ENCODE results near the gene ADGRB3. TPM values are rescaled to one million over a fixed set of nuclear protein-coding genes. Genes with fewer than 3 reads are reported as not detected.

ADGRB3 gene
- total RNA-seq: not detected

DNA sequence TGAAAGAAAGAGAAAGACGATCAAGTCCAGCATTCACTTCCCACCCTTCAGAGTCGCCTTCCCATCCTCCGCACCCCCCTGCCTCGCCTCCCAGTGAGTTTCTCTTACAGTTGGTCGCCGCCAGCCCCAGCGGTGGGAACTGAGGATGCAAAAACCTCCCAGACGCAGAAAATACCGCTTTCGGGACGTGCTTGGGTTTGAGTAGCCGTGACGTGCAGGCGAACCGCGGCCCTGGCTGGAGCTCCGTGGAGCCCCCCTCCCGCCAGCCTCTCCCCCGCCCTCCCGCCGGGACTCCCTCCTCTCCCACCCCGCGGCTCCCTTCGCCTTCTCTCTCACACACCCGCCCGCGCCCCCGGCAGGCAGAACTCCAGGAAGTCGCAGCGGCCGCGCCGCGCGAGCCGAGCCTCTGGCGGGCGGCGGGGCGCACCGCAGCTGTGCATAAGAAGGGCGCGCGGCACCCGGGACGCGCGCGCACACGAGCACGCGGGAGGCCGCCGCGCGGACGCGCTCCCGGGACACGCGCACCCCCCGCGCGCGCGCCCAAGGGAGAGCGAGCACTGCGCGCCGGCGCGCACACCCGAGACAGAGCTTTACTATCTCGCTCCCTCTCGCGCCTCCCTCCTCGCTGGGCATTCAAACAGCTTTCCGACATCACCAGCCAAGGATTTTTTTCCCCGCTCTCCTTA, at the start of gene ADGRB3:
Gene ADGRB3, plus strand, starts transcription at position 557 of the 686 bp plus-strand sequence. CDS start 3,394 bp downstream, outside the sequence.
- DNase-seq: no peak

DNA sequence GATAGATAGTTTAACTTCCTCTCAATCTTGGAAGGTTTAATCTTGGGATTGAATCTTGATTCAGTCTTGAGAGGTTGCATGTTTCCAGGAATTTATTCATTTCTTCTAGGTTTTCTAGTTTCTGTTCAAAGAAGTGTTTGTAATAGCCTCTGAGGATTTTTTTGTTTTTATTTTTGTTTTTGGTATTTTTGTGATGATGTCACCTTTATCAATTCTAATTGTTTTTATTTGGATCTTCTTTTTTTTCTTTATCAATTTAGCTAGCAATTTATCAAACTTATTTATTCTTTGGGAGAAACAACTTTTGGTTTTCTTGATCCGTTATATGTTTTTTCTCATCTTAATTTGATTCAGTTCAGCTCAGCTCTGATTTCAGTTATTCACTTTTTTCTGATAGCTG, 41.5 kb upstream of the ADGRB3 start:
- DNase-seq: no peak

DNA sequence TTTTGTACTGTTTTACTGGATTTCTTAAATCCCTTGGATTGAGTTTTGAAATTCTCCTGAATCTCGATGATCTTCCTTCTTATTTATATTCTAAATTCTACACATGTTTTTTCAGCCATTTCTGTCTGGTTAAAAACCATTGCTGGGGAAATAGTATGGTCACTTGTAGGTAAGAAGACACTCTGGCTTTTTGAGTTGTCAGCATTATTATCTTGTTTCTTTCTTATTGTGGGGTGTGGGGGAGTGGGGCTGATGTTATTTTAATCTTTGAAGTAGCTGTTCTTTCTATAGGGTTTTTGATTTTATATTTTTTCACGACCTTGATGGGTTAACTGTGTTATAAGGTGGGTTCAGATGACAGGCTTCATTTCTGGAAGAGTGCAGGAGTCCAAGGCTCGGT, 37.4 kb upstream of the ADGRB3 start:
- DNase-seq: no peak

DNA sequence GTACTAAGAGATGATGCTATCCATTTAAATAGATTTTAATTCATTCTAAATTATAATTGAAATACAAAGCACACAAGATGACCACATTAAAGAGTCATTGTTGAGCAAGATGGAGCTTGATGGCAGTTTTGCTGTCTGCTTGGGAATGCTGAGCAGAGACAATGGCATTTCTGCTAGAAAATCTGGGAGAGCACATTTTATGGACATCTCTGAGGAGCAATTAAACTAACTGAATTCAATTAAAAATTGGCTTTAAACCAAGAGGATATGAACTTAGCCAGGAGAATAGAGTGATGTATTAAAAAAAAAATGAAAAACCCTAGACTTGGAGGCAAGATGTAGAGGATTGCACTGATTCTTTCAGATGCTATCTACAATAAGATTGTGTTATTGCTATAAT, 19.1 kb upstream of the ADGRB3 start:
- DNase-seq: no peak

DNA sequence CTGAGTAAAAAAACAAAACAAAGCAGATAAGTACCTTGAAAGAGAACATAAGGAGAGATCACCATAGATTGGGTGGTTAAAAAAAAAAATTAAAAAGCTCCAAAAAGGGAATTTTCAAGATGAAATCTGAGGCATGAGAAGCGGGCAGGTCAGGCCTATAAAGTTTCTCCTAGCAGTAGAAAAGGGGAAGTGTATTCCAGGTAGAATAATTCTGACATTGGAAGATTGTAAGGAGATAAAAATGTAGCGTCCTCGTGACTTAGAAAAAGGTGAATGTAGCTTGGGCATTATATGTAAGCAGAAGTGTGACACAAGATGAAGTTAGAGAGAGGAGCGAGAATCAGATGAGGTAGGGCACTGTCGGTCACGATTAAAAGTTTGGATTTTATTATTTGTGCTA, 9.1 kb upstream of the ADGRB3 start:
- DNase-seq: no peak

DNA sequence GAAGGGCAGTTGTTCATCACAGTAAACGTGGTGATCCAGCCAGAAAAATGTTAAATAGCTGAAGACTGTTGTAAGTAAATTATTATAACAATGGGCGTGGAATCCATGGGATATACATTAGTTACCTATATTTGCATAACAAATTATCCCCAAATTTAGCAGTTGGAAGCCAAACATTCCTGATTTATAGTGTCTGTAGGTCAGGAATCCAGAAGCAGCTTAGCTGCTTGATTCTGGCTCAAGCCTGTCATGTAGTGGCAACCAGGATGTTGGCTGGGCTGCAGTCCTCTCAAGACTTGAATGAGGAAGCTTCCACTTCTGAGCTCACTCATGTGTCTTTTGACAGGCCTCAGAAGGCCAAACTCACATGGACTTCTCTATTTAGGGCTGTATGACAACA, 6.9 kb upstream of the ADGRB3 start:
- no peak for DNase-seq

DNA sequence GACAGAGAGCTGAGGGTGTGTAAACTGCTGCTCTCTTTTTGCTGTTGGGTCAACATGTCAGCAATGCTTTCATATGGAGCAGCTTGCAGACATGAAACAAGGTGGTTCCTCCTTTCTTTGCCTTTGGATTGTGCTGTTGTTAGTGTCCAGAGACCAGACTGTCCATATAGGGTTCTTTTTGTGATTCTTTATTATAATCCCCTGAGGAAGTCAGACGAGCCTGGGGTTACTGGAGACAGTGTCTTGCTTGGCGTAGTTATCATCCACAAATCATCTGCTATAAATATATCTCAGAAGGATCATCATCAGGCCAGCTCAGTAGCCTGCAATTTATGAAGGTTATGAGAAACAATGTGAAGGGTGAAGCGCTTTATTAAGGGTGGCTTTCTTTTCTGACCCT, 2.3 kb upstream of the ADGRB3 start:
- no peak for DNase-seq

DNA sequence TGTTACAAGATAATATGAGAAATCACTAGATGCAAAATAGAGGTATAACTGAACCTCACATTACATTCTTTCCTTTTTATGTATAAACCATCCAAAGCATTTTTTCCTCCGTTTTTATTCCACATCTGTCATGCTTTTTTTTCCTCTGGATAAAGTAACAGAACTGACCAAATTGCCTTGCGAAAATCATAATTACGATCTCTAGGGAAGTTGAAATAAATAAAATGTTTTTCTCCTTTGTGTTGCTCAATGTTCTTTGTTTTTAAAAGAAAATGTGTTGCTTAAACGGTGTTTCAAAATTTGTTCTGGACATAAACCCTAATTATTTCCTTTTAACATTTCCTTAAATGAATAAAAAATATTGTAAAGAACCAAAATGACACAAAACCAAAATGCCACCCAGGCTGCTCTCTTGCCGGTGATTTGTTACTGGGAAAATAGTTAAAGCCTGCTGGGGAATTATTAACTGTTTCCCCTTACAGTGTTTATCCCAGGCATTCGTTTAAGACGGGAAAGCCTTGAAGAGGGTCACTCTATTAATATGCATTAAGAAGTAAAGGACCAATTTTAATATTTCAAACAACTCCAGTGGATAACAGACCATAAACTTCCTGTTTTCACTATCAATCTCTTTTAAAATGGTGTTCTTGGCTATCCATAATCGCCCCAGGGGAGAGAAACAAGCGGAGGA, 1.7 kb upstream of the ADGRB3 start:
- DNase-seq: no peak

DNA sequence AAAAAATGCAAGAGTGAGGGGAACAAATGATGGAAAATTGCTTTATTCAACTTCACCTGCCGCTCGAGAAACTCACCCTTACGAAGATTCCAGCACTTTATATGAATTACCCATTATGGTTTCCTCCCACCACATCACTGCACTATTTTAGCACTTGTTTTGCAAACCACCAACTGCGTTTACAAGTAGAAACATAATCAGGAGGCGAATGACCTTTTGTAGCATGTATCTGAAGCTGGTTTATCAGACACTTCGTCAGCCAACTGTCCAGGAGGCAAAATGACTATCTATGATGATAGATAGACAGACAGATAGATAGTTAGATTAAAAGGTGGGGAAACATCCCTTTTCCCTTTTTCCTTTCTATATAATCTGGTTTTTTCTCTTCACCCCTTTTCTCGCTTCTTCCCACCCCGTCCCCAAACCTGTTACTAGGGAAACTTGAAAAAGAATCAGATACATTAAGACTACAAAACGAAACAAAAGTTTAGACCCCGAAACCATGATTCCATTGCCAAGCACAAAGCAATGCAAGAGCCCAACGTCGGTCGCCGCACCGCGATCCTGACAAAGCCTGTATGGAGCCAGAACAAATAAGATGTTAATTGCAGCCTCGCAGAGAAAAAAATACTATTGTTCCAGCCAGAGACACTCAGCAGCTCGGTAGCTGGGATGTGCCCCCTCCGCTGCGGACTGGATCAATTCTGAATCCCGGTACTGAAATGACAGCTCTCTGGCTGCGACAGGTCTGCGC, 933 bp upstream of the ADGRB3 start:
- DNase-seq: no peak

DNA sequence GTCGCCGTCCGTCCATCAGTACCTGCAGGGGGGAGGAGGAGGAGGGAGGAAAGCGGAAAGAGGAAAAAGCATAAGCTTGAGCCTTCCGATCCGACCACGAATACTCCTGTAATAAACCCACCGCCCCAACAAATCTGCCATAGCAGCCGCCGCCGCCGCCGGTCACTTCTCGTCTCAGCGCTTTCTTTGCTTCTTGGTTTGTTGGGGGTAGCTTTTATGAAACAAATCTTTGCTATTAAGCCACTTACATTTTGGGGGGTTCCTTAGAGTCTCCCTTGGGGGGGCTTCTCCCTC, 277 bp downstream of the ADGRB3 start:
- no peak for DNase-seq

DNA sequence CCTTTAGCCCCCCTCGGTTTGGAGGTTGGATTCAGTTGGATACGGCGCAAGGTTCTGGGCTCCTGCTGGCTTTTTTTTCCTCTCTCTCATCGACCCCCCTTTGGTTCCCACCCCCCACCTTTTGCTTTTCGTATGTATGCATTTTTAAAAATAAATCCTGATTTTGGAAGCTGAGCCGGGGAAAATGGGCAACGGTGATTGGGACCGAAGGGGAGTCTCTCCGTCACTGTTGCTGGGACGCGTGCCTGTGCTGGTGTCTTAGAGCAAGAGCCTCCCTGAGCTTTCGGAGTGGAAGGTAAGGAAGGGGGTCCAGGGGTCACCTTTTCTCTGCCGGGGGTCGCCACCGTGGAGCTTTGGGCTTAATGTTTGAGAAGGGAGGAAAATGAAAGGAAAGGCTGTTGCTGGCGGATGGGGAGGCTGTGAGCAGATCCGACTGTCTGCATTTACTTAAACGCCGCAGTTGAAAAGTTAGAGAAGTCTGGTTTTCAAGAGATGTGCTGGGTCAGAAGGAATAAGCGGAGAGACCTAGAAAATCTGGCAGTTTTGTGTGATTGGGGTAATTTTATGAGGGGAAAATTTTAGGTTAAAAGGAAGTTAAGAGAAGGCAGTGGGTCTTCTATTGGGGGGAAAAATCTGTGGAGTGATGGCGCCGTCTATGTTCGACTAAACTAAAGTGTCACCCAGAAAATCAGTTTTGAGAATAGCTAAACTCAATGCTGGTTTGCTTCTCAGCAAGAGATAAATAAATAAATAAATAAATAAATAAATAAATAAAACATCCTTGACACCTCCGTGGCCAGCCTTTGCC, 828 bp downstream of the ADGRB3 start:
- no peak for DNase-seq

DNA sequence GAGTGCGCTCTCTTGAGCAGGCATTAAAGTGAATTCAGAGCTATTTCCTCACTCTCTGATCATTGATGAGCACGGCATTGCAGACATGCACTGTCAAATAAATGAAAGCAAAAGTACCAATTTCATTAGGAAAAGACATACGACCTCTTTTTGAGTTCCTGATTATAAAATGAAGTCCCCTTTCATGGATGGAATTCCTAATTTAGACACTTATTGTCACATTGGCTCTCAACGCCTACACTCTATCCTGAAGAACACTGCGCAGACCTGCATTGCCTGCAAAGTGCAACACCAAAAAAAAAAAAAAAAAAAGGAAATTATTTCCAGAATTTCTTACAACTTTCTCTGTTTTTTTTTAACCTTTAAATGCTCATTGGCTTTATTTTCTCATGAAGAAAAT, 1.6 kb downstream of the ADGRB3 start:
- no peak for DNase-seq

DNA sequence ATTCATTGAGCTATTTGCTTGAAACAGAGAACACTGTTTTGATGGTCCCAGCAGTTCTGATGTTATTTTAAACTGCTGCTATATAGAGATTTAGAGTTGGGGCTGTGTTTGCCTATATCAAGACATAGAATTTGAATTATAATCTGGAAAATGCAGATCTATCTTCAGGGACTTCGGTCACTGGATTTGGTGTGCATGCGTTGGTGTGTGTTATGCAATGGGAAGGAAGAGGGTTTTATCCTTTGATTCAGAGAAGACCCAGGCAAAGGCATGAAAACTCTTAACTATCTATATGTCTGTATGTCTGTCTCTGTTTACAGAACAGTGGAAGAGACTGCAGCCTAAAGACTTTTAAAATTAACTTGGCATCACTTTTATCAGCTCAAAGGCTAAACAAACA, 2.0 kb downstream of the ADGRB3 start:
- no peak for DNase-seq

DNA sequence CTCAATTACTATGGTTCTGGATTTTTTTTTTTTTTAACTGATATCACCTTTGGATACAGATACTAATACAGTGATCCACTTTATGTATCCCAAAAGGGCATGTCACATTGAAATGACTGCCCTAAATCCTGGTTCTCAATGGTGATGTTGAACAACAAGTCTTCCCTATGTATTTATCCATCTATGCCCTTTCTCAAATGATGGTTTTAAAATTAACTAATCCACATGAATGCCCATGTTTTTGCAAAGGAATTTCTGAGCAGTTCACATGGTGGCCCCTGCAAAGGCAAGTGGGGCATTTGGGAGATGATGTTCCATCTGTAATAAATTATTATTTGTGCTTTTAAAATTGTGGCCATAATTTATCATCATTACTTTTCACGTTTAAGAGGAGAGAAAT, 2.7 kb downstream of the ADGRB3 start:
- no peak for DNase-seq

DNA sequence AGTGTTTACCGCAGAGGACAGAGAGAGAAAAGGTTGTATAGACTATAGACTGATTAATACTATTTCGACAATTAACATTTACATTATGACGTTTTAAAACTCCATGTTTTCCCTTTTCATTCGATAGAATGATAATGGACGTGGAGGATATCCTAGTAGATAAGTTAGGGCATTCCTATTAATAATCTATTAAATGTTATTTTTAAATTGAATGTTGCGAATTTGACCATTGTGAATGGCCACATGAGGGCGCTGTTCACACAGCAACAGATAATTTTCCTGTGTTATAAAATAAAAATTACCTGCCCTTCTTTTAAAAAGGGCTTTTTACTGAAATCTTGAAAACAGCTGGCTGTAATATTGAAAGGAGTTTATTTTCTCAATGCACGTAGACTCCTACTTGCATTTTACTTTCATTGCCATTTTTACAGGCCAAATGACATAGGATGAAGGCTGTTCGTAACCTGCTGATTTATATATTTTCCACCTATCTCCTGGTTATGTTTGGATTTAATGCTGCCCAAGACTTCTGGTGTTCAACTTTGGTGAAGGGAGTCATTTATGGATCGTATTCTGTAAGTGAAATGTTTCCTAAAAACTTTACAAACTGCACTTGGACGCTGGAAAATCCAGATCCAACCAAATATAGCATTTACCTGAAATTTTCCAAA, 3.3 kb downstream of the ADGRB3 start:
- no peak for DNase-seq

DNA sequence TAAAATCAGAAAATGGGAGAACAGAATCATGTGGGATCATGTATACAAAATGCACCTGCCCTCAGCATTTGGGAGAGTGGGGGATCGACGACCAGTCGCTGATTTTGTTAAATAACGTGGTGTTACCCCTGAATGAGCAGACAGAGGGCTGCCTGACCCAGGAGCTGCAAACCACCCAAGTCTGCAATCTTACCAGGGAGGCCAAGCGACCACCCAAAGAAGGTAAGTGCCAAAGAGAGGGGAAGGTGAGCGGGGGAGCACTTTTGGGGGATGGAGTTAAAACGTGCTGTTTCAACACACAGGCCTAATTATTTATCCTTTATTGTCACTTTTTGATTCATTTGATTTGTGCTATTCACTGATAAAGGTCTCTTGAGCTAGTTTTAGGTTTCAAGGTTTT, 4.1 kb downstream of the ADGRB3 start:
- no peak for DNase-seq

DNA sequence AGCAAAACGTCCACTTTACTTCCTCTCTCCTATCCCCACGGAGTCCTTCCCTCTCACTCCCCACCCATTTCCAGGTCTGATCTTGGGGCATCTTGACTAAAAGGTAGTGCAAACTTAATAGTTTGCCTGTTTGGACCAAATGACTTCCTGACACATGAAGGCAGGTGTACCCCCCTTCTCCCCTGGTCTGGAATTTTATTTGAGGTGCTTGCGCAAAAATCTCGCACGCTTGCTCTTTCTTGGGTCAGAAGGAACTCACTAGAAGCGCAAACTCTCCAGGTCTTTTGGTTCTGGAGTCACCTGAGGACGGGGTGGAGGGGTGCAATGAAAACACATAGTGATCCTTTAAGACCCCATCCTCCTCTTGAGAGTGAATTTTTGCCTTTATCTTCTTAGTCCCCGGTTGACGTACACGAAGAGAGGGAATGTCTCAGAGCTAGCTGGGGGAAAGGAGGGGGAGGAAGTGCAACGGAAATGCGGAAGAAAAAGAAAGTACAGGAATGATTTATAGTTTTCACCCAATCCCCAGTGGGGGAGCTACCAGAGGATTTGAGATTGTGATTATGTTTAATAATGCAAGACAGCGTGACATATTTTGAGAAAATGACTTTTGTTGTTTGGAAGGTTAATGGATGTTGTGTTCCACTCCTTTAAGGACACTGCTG, 4.9 kb downstream of the ADGRB3 start:
- DNase-seq: no peak

DNA sequence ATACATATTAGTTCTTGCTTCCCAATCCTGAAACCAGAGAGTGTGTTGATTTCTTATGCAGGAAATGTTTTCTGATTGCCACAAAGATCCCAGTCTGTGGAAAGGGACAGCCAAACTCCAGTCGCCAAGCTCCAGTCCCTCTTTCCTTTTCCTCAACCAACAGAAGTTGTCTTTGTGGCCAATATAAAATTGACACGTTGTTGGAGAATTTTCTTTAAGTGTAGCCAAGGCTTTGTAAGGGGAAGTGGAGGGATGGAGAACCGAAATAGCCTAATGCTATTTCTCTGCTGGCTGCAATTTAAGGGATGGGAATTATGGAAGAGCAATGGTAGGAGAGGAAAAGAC, 5.4 kb downstream of the ADGRB3 start:
- DNase-seq: no peak

DNA sequence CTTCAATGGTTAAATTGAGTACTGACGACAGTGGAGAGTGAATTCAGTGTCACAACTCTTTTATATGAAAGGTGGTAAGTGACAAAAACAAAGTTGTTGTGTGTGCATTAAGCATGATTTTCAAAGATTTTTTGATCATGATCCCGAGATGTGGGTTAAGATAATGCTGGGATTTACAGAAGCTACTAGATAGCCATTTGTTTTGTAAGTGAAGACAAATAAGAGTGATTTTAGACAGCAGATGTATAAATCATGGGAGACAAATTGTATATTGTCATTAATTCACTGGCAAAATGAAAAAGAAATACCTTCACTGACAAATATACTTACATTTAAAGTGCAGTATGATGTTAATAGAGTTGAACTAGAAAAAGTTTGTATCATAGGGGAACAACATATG, 6.1 kb downstream of the ADGRB3 start:
- DNase-seq: no peak

DNA sequence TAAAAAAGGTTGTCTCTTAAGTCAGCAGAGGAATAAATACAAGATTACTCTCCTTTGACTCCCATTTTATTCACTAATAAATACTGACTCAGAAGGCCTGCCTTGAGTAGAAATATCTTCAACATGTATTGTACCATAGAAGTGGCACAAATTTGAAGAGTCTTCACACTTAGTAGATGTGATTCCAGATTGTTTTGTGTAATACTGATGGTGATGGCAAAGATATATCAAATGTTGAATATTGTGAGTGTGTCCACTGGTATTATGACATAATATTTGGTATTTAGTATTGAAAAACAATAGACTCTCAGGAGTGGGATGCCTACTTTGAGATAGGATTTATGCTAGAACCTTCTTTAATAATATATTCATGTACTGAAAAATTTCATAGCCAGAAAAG, 7.0 kb downstream of the ADGRB3 start:
- no peak for DNase-seq

DNA sequence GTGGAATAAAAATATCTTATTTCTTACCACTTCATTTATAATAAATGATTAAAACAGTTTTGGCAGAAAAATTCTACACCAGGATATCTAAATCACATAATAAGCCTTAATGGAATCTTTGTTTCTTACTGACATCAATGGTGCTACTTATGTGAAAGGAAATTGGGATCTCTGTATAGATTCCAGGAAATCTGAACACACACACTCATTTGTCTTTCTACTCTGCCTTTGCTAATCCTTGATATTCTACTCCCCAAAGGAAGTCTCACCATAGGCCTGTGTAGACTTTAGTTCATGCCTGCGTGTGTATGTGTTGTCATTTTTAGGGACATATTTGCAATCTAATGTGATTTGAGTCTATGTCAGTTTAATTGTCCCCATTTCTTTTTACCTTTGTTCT, 7.9 kb downstream of the ADGRB3 start:
- DNase-seq: no peak

DNA sequence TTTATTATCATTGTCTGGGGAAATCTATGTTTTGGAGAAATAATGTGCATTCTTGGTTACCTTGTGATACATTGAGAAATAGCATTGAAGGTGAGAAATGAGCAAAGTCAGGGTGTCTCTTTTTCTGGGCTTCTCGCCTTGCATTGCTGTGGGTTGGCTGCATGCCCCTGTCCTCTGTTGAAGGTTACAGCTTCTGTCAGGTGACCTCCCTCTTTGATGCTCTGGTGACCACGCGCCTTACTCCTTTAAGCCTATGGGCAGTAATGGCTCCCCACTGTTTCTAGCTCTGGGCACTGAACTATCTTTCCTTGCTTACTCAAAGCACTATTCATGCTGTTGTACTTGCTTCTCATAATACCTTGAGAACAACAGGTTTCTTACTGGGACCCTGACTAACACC, 14.6 kb downstream of the ADGRB3 start:
- no peak for DNase-seq

Measured in effector CD4-positive, alpha-beta T cell (primary cell).